GM18508 (cell line): Measurements from ENCODE around the gene PIP5K1B.
"Not testable (repeated sequence)": the region's sequence is repeated elsewhere in the genome, so short reads cannot be mapped to it uniquely, and the experiment has no call there.

ENCODE experiments used
- ATAC-seq: cut with Tn5 transposase; IDR thresholded peaks from one replicate; pipeline ENCODE4 v1.9.1; 2021; ENCODE audit warnings: moderate number of reproducible peaks; ENCODE audit not compliant: insufficient read depth, unreplicated experiment

The PIP5K1B gene

DNA sequence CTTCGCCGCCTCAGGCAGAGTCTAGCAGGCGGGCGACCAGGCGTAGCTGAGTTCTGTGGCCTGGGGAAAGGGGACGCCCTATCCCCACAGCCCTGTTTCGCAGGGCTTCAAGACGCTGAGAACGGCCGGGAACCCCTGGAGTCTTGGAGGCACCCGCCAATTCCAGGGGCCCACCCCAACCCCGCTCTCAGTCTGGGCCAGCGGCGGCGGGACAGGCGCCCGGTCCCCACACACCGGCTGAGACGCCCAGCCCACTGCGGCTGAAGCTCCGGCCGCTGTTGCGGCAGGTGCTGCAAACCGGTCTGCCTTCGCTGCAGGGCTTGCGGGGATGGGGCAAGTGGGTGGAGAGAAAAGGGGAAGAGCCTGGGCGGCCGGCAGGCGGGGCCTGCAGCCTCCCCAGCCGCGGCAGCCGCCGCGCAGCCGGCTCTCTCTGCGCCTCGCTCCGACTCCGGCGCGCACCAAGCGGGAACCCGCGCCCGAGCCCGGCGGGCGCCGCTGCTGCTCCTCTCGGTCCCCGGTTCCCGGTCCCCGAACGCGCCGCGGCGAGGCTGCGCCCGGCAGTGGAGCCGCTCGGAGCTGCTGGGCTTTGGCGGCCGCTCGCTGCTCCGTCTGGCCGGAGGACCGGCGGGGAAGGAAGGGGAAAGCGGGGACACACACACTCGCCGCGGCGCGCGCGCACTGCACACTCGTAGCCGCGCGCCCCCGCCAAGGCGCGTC, at the start of gene PIP5K1B:
PIP5K1B (plus strand) TSS at position 427 of the 717 bp plus-strand sequence. CDS start 117,375 bp downstream, outside the sequence.
- peak; percentile 51 for ATAC-seq

DNA sequence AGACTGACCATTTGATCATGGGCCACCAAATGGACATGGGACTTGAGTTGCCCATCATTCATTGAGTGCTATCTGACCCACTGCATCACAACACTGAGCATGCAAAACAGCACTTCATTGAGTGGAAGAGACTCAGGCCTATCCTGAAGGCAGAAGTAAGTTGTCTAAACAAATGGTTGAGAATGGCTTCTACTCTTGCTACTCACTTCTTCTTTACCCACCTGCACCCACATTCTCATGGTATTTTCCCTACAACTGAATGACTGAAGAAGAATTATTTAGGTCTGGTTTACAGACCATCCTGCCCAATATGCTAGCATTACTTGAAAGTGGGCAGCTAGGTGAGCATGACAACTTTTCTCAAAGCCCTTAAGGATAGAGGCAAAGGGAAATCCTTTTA, 41.0 kb upstream of the PIP5K1B start:
- ATAC-seq = no peak

- ATAC-seq = no peak
Measured at GRCh38 chr9:68668127-68668526, 36.9 kb upstream of the PIP5K1B start.

DNA sequence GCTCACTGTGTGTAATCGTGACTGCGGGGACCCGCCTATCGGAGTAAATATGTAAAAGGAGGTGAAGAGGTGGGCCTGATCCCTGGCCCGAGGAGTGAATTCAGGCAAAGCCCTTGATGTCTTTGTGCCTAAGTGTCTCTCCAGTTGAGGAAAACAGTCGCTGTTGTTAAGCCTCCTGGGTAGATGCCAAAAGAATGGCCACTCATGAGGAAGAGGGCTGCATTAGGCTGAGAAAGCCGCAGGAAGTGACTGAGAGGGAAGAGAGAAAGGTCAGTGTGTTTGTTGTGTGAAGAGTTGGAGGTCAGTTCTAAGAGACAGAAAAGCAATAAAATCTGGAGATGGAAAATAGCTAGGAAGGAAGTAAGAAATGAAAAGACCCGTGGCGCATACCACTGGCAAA, 35.8 kb upstream of the PIP5K1B start:
- ATAC-seq = no peak

DNA sequence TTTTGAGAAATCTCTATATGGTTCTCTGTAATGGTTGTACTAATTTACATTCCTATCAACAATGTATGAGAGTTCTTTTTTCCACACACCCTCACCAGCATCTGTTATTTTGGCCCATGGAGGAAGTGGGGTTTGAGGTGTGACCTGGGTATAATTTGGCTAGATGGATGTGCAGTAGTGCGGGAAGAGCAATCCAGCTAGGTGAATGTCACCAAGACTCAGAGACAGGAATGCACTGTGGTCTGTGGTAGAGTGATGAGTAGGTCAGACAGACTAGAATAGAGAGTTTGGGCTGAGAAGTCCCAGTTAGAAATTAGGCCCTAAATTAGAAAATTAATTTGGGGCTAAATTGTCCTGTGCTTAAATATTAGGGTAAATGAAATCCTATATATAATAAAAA, 32.8 kb upstream of the PIP5K1B start:
- no peak for ATAC-seq

- no peak for ATAC-seq
Measured at GRCh38 chr9:68672625-68673024, 32.4 kb upstream of the PIP5K1B start.

GRCh38 chr9:68678430-68678829, 26.6 kb upstream of the PIP5K1B start:
- ATAC-seq = no peak

DNA sequence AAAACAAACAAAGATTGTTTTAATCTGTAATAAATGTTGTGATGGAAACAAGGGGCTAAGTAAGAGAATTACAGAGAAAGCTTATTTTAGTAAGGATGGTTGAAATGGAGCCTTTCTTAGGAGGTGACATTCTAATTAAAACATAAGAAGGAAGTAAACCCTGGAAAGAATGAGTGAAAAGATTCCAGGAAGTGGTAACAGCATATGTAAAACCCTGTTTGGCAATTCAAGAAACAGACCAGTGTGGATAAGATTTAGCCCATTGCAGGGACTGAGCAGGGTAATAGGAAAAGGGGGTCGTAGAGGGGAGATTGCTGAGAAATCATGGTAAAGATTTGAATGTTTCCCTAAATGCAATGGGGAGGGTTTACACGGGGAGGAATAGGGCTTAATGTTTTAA, 21.6 kb upstream of the PIP5K1B start:
- ATAC-seq = no peak

GRCh38 chr9:68685213-68685612, 19.8 kb upstream of the PIP5K1B start:
- no peak for ATAC-seq

DNA sequence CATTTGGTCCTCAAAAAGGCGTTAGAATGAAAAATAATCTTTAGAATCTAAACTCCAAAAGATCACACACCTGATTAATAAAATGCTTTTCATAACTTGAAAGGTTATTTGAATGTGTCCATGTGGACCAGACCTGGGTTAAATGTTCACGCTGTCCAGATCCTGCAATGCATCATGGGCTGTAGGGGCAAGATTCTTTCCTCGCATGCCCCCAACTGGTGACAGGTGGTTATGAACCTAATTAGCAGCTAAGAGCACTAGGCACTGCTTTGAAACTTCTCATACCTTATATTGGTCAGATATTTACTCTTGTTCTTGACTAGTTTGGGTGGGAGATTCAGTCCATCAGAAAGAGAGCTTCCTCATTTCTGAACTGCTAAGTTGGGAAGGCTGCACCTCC, 19.3 kb upstream of the PIP5K1B start:
- no peak for ATAC-seq

DNA sequence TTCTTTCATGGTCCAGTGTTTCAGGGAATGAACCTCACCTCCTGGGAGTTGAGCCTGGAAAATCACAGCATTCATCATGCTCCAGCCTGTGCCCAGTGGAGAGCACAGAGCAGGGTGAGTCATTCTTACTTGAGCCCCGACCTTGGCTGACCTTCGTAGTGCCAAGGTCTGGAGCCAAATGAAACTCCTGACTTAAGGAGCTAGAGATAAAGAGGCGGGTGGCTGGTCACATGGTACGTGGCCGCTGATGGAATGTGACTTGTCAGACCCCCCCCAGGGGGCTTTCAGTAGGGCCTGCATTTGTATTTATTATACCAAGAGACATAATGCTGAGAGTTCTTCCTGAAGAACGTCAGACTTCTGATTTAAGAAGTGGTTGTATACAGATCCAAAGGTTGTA, 15.0 kb upstream of the PIP5K1B start:
- ATAC-seq = no peak

DNA sequence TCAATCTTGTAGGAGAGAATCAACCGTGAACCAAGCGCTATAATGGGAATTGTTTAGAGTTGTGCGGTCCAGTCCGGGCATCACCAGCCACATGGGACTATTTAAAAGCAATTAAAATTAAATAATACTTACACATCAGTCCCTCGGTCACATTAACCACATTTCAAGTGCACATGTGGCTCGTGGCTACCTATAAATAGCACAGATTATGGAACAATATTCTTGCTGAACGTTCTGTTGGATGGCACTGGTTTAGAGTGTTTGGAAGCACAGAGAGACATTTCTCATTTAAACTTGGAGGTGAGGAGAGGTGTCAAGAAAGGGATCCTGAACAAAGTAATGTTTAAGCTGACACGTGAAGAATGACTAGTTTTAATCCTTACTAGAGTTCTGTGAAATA, 12.5 kb upstream of the PIP5K1B start:
- no peak for ATAC-seq

- ATAC-seq = no peak
Measured at GRCh38 chr9:68694125-68694524, 10.9 kb upstream of the PIP5K1B start.

GRCh38 chr9:68697851-68698250, 7.2 kb upstream of the PIP5K1B start:
- ATAC-seq = no peak

DNA sequence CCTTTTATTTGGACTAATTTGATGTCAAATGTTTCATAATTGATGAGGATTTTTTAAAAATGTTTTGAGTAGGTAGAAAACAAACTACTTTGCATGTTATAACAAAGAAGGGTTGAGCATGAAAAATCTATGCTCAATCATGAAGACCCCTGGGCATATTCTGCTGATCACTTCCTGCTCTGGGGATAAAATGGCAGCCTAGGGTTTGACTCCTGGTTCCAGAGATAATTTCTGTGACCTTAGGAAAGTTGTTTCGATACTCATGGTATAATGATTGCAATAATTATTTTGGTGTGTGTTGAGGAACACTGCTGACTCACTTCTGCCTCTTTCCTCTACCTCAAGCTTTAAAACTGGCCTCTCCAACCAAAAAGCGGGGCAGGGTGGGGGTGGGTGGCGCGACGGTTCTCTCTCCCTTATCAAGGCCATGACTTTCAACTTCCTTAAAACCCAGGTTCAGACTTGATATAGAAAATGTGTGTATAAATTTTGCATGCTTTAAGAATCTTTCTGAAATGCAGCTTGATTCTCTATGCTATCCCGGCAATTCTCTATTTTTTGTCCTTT, 6.0 kb upstream of the PIP5K1B start:
- no peak for ATAC-seq

DNA sequence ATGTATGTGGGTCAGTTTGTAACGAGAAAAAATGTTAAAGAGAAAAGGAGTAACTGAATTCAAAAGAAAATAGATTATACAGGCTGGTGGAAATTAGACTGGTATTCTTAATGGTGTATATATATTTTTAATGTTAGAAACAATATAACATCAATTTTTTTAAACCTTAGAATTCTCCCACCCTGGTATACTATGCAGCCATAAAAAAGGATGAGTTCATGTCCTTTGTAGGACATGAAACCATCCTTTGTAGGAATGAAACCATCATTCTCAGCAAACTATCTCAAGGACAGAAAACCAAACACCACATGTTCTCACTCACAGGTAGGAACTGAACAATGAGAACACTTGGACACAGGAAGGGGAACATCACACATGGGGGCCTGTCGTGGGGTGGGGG, 5.4 kb upstream of the PIP5K1B start:
- not testable (repeated sequence) for ATAC-seq

- no peak for ATAC-seq
Measured at GRCh38 chr9:68702493-68702892, 2.5 kb upstream of the PIP5K1B start.

DNA sequence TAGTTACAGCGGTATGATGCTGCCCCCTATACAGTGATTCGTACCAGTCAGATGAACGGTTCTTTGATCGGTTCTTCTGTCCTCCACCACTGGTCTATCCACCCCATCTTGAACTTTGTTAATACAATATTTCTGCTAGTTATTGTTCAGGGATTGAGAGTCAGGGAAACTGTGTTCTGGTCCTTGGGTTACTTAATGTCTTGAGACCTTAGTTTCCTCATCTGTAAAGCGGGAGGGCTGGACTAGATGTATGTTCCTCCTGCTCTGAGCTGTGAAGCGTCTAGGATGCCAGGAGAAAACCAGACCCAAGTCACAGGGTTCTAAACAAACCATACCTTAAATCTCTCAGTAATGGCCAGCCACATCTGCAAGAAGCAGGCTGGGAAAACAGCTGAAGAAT, 1.4 kb upstream of the PIP5K1B start:
- ATAC-seq = no peak

DNA sequence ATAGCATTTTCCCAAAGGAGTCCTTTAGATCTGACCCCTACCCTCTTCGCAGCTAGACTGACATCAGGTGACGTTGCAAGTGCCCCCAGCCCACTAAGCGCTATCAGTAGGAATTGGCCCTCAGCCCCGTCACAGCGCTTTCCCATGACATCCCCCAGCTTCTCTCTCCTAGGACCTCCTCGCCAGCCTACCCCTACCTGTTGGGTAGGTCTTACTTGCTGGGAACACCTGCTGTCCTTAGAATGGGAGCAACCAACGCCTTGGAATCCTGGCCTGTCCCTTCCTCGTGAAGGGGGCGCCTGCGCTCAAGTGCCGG, 584 bp upstream of the PIP5K1B start:
- no peak for ATAC-seq

- ATAC-seq = no peak
Measured at GRCh38 chr9:68705531-68706362, 707 bp downstream of the PIP5K1B start.

DNA sequence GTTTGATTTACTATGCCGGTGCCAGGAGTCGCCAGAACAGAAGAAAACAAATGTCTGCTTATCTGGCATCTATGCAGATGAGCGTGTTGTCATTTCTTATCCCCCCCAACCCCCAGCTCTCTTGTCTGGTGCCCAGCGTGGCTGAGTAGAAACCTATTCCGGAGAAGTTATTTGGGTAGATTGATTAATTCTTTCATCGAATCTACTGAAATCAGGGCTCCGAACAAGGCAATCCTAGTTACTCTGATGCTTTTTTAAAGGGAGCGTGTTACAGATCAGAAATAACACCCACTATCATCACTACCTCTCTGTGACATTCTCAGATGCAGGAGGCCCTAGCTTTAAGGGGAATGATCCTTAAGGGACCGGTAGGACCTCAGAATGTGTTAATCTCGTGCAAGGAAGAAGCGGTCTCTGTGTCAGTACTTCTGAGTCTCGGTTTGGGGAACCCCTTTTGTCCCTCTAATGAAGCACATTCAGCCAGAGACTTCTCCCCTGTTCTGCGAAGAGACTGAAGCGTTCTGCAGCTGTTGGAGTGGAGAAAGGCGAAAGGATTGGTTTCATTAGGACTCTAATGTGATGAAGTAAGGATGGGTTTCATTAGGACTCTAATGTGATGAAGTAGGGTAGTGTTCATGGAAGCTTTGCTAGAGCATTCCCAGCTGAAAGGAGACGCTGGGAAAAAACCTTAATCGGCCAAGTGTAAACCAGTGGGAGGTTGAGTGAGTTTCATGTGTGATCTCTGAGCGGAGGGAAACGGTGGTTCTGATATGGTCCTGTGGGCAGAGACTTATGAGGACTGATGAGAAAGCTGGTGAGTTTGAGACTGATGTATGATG, 1.5 kb downstream of the PIP5K1B start:
- peak; percentile 30 for ATAC-seq
